COLO668 (cell line): Measurements from ENCODE around the gene SLC2A1.
"Not testable (repeated sequence)": the region's sequence is repeated elsewhere in the genome, so short reads cannot be mapped to it uniquely, and the experiment has no call there.

Source experiments
- DNase-seq: peaks from one replicate; lab custom pipeline; 2025; ENCODE audit not compliant: unreplicated experiment; lab: John Stamatoyannopoulos, UW

SLC2A1 gene

GRCh38 chr1:42913426-42914091 is 45.1 kb downstream of the SLC2A1 start:
- DNase-seq, result peak; percentile 67

- no peak for DNase-seq
Observed at GRCh38 chr1:42910985-42911384, 47.7 kb downstream of the SLC2A1 start.

- no peak for DNase-seq
Observed at GRCh38 chr1:42908046-42908445, 50.6 kb downstream of the SLC2A1 start.

- no peak for DNase-seq
Observed at GRCh38 chr1:42904434-42904833, 54.2 kb downstream of the SLC2A1 start.

GRCh38 chr1:42899960-42900359 is 58.7 kb downstream of the SLC2A1 start:
- DNase-seq, result not testable (repeated sequence)

- no peak for DNase-seq
Observed at GRCh38 chr1:42891465-42892138, 67.1 kb downstream of the SLC2A1 start.

- no peak for DNase-seq
Observed at GRCh38 chr1:42889264-42889663, 69.4 kb downstream of the SLC2A1 start.

- DNase-seq, result no peak
Observed at GRCh38 chr1:42888013-42888633, 70.5 kb downstream of the SLC2A1 start.

- DNase-seq, result no peak
Observed at GRCh38 chr1:42887366-42887765, 71.3 kb downstream of the SLC2A1 start.

GRCh38 chr1:42886800-42887199 is 71.9 kb downstream of the SLC2A1 start:
- DNase-seq, result peak; percentile 52

- DNase-seq, result no peak
Observed at GRCh38 chr1:42886046-42886739, 72.5 kb downstream of the SLC2A1 start.

- DNase-seq, result no peak
Observed at GRCh38 chr1:42880384-42880783, 78.3 kb downstream of the SLC2A1 start.

GRCh38 chr1:42877380-42877779 is 81.3 kb downstream of the SLC2A1 start:
- no peak for DNase-seq

GRCh38 chr1:42876009-42876408 is 82.7 kb downstream of the SLC2A1 start:
- no peak for DNase-seq
